HCT116 (cell line): Measurements from ENCODE around the gene CORO7.
A peak's percentile ranks its signal among the peaks of the same experiment; 100 is the strongest.

ENCODE experiments used
- ATF3 ChIP-seq: IDR thresholded peaks from 2 replicates; pipeline ENCODE4 v1.6.1; 2012
- CEBPB ChIP-seq: IDR thresholded peaks from 2 replicates; pipeline ENCODE4 v1.6.1; 2012; ENCODE audit warnings: low read depth
- CTCF ChIP-seq, 3 experiments: fragments of 200-600 bp in 1 of 3; sonication (generic) in 1 of 3; IDR thresholded peaks in 2 of 3; conservative IDR thresholded peaks in 1 of 3; 2 replicates each; pipeline ENCODE4 v1.5.1; 2012 to 2017; ENCODE audit warnings: low read depth in 2 of 3, low read length in 2 of 3, antibody characterized with exemption in 1 of 3, borderline replicate concordance in 1 of 3, control low read depth in 1 of 3, mild to moderate bottlenecking in 1 of 3, mixed read lengths in 1 of 3, mixed run types in 1 of 3, moderate library complexity in 1 of 3; ENCODE audit not compliant: insufficient read depth in 1 of 3
- EGR1 ChIP-seq: IDR thresholded peaks from 2 replicates; pipeline ENCODE4 v1.6.1; 2012; ENCODE audit warnings: low read depth
- ELF1 ChIP-seq: IDR thresholded peaks from 2 replicates; pipeline ENCODE4 v1.6.1; 2012; ENCODE audit warnings: low read depth, borderline replicate concordance
- MAX ChIP-seq: IDR thresholded peaks from 2 replicates; pipeline ENCODE4 v1.6.1; 2012
- POLR2A ChIP-seq: IDR thresholded peaks from 2 replicates; pipeline ENCODE4 v1.7.0; 2011; ENCODE audit warnings: borderline replicate concordance; ENCODE audit not compliant: insufficient read depth, insufficient read length; ENCODE audit errors: extremely low read depth
- REST ChIP-seq: IDR thresholded peaks from 2 replicates; pipeline ENCODE4 v1.6.1; 2012; ENCODE audit warnings: low read depth
- SIN3A ChIP-seq: IDR thresholded peaks from 2 replicates; pipeline ENCODE4 v1.6.1; 2012; ENCODE audit warnings: low read depth
- SP1 ChIP-seq: IDR thresholded peaks from 2 replicates; pipeline ENCODE4 v1.6.1; 2012; ENCODE audit warnings: low read depth
- YY1 ChIP-seq: IDR thresholded peaks from 2 replicates; pipeline ENCODE4 v1.6.1; 2011; ENCODE audit warnings: low read length, low read depth, moderate library complexity, mild to moderate bottlenecking; ENCODE audit not compliant: insufficient replicate concordance; ENCODE audit errors: extremely low read depth
- ZNF274 ChIP-seq: fragments of 200-500 bp; sonication (Bioruptor generic); IDR thresholded peaks from 2 replicates; pipeline ENCODE4 v1.6.1; 2014; ENCODE audit warnings: mild to moderate bottlenecking, low read depth, low read length, inconsistent platforms

DNA sequence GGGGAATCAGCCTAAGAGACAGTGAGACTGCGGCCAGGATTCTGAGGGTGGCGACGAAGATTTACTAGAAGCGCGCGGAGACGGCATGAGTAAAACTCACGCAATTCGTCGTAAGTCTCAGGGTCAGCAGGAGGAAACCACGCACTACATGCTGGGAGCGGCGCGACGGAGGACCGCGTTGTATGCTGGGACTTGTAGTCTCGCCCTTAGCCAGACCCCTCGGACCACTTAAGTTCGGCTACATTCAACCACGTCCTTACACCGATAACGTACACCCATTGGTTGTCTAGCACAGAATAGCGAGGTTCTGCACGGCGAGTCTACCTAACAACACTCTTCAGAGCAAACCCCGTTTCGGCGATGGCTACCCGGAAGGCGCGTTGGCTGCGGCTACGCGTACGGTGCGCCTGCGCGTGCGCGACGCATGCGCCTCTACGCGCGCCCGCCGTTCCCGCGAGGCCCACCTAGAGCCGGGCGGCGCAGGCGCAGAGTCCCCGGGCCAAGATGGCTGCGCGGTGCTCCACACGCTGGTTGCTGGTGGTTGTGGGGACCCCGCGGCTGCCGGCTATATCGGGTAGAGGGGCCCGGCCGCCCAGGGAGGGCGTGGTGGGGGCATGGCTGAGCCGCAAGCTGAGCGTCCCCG is 9.1 kb upstream of the CORO7 start, which contains the start of gene DNAJA3:
- TF ChIP-seq SIN3A (peak; percentile 83), POLR2A (no peak), CTCF (IDR thresholded peaks at IDR 0.05 in 2 of 3, conservative IDR thresholded peaks at IDR 0.05 in 1 of 3; ENCODE audit: borderline replicate concordance in 1 of 3, insufficient read depth in 1 of 3, low read depth in 2 of 3, low read length in 2 of 3) (no peak), ELF1 (peak; percentile 96; the same call in 1 of the 2 replicates), MAX (peak; percentile 93), ZNF274 (no peak), CEBPB (no peak), REST (no peak), YY1 (peak; percentile 97), EGR1 (no peak), SP1 (peak; percentile 39; the same call in 1 of the 2 replicates), ATF3 (no peak)
